GM19324 (cell line): ENCODE results near the gene COL26A1.
"Not testable (repeated sequence)": the region's sequence is repeated elsewhere in the genome, so short reads cannot be mapped to it uniquely, and the experiment has no call there.

ENCODE experiments used
- ATAC-seq: cut with Tn5 transposase; IDR thresholded peaks from one replicate; pipeline ENCODE4 v1.9.1; 2021; ENCODE audit warnings: mild to moderate bottlenecking, moderate library complexity; ENCODE audit not compliant: unreplicated experiment, low FRiP score

Gene COL26A1

GRCh38 chr7:101436221-101436735, 73.6 kb downstream of the COL26A1 start:
- no peak for ATAC-seq

- no peak for ATAC-seq
Measured at GRCh38 chr7:101436857-101437576, 74.3 kb downstream of the COL26A1 start.

DNA sequence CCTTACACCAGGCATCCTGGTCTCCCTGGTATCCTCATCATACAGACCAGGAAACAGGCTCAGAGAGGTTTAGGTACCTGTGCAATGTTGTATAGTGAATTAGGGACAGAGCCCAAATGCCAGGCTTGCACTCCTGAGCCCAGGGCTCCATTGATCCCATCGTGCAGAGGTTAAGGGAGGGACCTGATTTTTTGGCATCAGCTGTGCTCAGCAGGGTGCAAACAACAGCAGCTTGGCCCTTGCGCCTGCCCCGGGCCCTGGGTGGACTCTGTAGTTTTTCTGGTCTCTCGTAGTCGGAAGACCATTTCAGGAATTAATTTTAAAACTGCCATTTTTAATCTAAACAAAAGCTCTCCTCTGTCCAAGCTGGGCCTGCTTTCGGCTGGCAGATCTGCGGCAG, 79.2 kb downstream of the COL26A1 start:
- ATAC-seq: no peak

- no peak for ATAC-seq
Measured at GRCh38 chr7:101442426-101443070, 79.9 kb downstream of the COL26A1 start.

DNA sequence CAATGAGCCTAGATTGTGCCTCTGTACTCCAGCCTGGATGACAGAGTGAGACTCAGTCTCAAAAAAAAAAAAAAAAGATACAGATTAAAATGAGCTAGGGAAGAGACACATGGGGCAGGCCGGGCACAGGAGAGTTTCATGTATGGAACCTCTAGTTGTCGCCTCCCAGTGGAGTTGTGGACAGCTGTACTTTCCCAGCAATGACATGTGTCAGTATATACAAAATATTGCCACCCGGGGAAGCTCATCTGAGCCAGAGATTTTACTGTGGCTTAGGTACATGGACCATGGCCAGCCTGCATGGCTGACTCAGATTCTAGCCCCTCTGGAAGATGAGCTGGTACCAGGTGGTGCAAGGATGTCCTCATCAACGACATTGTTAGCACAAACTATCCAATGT, 87.4 kb downstream of the COL26A1 start:
- no peak for ATAC-seq

DNA sequence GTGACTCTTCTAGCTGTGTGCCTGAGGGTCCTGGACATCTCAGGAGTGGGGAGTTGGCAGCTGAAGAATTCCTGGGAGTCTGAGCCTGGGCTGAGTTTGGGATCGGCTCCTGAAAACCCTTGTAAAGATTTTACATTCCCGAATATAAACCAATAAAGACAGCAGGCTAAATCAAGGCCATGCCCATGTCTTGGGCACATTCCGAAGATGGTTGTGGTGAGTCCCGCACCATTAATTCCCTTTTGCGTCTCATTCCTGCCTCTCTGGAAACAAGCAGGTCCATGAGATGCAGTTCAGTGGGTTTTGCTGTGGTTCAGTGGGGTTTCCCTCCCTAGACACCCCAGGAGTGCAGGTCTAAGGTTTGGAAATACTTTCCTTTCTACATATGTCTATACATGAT, 90.9 kb downstream of the COL26A1 start:
- ATAC-seq: no peak

GRCh38 chr7:101457001-101457750, 94.5 kb downstream of the COL26A1 start:
- ATAC-seq: no peak

DNA sequence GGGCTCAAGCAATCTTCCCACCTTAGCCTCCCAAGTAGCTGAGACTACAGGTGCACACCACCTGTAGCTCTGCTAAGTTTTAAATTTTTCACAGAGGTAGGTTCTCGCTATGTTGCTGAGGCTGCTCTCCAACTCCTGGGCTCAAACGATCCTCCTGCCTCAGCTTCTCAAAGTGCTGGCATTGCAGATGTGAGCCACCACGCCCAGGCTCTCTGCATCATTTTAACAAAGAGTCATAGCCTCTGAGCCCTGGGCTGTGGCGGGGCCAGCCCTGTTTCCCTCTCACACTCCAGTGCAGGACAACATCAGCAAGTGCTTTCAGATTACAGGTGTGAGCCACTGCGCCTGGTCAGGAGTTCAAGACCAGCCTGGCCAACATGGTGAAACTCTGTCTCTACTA, 102.5 kb downstream of the COL26A1 start:
- ATAC-seq: no peak

- ATAC-seq: no peak
Measured at GRCh38 chr7:101465576-101466196, 103.0 kb downstream of the COL26A1 start.

GRCh38 chr7:101466871-101467270, 104.2 kb downstream of the COL26A1 start:
- no peak for ATAC-seq

DNA sequence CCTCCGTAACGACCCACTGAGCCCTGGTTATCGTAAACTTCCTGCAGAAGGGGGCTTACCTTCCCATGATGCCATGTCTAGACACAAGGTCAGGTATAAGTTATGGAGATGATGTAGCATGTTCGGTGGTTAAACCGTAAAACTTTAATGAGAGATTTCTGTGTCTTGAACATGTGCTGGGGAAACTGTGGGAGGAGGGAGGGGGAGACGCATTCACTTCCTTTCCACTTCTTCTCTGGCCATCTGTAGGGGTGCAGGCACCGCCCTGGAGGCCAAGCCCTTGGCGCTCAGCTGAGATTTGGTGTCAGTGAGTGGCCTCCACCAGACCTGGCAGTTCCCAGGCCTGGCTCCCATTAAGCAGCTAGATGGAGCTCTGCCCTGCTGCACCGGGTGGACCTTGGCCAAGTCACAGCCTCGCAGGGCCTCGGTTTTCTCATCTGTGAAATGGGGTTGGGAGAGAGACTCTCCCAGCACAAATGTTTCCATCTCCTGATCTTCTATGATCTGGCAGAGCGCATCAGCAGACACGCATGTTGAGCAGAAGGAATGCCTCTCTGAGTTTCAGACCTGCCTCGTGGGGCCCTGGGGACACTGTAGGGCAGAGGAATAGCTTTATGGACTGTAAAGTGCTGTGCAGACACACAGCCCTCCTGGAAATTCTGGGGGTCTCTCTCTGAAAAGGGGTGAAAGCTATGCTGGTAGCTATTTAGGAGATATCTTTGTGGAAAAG, 106.0 kb downstream of the COL26A1 start:
- no peak for ATAC-seq

- ATAC-seq: no peak
Measured at GRCh38 chr7:101470668-101471487, 108.2 kb downstream of the COL26A1 start.

GRCh38 chr7:101474178-101474577, 111.5 kb downstream of the COL26A1 start:
- ATAC-seq: no peak

DNA sequence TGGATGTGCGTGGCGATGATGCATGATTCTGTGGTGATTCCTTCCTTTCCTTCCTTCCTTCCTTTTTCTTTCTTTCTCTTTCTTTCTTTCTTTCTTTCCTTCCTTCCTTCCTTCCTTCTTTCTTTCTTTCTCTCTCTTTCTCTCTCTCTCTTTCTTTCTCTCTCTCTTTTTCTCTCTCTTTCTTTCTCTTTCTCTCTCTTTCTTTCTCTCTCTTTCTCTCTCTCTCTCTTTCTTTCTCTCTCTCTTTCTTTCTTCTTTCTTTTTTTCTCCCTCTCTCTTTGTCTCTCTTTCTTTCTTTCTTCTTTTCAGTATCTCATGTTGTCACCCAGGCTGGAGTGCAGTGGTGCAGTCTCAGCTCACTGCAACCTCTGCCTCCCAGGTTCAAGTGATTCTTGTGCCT, 113.0 kb downstream of the COL26A1 start:
- not testable (repeated sequence) for ATAC-seq

DNA sequence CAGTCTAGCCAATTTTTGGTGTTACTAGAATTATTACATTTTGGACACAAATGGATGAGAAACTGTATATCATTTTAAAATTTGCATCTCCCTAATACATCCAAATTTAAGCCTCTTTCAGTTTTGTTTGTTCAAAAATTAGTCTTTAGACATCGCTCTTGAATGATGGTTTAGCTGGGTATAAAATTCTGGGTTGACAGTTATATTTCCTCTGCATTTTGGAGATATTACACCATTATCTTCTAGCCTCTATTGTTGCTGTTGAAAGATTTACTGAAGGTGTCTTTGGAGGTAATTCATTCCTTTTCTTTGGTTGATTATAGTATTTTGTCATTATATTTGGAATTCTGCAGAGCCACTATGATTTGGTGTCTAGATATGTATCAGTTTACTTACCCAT, 116.5 kb downstream of the COL26A1 start:
- no peak for ATAC-seq

DNA sequence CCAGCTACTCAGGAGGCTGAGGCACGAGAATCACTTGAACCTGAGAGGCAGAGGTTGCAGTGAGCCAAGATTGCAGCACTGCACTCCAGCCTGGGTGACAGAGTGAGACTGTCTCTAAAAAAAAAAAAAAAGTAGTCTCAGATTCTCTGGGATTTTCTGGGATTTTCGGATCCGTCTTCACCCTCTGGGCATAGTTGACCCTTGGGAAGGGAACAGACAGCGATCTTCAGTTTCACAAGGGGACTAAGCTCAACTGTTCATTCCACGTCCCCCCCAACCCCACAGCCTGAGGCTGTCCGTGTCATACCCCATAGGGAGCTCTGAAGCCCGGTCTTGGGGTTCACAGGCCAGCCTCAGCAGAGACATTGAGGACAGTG, 123.4 kb downstream of the COL26A1 start:
- ATAC-seq: not testable (repeated sequence)

DNA sequence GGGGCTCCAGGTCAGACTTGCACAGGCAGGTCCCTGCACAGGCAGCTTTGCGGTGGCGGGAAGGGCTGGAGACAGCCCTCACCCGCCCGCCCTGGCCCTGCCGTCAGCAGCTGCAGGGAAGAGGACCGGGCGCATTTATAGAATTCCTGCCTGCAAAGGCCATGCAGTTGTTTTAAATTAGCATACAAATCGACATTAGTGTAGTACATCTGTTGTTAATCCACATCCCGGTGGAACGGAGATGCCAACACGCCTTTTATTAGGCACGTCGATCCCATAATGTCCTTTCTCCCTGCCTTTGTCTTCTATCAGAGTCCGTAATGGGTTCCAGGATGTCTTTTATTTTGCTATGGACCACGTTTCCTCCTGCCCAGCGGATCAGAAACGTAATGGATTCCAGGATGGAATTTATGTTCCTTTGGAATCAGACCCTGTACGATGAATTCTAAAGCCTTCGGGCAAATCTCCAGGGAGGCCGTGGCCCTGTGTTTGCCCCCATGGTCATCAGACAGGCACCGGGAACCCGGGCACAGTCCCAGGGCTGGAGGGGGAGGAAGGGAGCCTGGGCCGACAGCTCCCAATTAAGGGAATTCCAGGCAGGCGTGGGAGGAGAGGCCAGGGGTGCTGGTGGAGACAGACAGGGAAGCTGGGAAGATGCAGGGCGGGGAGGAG, 123.9 kb downstream of the COL26A1 start:
- ATAC-seq: no peak

DNA sequence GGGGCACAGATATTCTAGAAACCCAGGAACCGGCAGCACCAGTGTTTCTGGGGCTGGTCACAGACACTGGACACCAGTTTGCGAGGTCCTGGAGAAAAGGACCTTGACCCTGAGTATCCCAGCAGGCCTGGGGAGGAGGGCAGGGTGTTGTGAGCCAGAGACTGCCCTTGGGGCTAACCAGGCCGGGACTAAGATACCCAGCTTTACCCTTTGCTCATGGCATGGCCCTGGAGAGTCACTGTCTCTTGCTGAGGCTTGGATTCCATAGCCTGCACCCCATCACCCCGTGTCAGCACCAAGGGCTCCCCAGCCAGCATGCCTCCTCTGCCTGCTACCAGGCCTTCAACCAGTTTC, 124.4 kb downstream of the COL26A1 start:
- no peak for ATAC-seq

DNA sequence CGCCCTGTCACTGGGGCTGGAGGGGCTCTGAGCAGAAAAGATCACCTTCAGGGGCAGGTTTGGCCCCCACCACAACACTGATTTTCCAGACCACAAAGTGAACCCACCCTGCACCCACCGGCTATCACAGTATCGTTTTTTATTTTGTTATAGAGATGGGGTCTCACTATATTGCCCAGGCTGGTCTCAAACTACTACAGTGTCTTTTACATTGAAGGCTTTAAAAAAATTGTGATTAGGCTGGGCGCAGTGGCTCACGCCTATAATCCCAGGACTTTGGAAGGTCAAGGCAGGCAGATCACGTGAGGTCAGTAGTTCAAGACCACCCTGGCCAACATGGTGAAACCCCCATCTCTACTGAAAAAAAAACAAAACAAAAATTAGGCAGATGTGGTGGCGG, 125.1 kb downstream of the COL26A1 start:
- ATAC-seq: no peak
